ENCODE results near the gene CTSC.
"Not testable (repeated sequence)": the region's sequence is repeated elsewhere in the genome, so short reads cannot be mapped to it uniquely, and the experiment has no call there.

Gene CTSC

DNA sequence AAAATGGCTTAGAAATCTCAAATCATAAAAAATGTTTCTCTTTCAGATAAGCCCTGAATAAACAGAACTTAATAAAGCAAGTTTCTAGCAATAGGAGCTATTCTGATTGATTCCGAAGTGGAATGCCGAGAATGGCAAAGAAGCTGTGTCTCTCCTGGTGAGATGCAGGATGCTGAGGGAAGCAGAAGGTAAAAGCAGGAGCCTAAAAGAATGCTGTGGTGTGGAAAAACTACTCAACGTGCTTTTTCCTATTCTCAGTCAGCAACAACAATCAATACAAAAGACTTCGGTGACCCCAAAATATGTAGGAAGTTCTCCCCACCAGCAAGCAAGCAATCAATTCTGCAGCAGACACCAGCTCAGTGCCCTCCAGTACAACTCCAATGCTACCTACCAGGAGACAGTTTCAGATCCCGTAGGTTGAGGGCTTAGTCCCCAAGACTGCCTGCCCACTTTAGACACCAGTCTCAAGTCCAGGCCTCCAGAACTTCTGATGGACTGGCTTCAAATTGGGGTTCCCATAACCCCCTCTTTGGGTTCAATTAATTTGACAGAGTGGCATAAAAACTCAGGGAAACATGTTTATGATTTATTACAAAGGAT lies 6.6 kb downstream of the CTSC start:
- TF ChIP-seq, protein P1, sequence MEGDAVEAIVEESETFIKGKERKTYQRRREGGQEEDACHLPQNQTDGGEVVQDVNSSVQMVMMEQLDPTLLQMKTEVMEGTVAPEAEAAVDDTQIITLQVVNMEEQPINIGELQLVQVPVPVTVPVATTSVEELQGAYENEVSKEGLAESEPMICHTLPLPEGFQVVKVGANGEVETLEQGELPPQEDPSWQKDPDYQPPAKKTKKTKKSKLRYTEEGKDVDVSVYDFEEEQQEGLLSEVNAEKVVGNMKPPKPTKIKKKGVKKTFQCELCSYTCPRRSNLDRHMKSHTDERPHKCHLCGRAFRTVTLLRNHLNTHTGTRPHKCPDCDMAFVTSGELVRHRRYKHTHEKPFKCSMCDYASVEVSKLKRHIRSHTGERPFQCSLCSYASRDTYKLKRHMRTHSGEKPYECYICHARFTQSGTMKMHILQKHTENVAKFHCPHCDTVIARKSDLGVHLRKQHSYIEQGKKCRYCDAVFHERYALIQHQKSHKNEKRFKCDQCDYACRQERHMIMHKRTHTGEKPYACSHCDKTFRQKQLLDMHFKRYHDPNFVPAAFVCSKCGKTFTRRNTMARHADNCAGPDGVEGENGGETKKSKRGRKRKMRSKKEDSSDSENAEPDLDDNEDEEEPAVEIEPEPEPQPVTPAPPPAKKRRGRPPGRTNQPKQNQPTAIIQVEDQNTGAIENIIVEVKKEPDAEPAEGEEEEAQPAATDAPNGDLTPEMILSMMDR (conservative IDR thresholded peaks at IDR 0.05; ENCODE audit: low read depth, low read length): no peak
- DNase-seq (ENCODE audit: low read depth): no peak
- H3K4me3 ChIP-seq (ENCODE audit: low read length): no peak overlapping the region

DNA sequence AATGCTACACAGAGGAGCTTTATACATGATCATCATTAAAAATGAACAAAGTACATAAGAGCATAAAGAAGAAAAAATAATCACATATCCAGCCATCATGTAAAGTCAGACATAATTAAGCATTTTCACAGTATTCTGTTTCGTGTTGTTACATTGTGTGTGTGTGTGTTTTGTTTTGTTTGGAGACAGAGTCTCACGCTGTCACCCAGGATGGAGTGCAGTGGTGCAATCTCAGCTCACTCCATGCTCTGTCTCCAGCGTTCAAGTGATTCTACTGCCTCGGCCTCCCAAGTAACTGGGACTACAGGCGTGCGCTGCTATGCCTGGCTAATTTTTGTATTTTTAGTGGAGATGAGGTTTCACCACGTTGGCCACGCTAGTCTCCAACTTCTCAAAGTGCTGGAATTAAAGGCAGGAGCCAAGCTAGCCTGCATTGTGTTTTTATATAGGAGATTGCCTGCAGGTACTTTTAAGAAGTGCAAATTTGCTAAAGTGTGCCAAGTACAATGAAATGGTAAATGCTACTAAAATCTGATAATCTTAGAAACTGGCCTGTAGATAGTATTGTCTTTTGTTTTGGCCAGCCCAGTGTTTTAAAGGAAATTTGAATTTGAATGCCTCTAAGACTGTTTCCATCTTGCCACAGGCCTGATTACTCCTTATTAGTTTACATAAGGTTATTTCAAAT lies 7.8 kb downstream of the CTSC start:
- DNase-seq (ENCODE audit: low read depth): no peak
- TF ChIP-seq, protein P1 (conservative IDR thresholded peaks at IDR 0.05; ENCODE audit: low read depth, low read length): no peak
- no peak overlapping the region for H3K4me3 ChIP-seq (ENCODE audit: low read length)

DNA sequence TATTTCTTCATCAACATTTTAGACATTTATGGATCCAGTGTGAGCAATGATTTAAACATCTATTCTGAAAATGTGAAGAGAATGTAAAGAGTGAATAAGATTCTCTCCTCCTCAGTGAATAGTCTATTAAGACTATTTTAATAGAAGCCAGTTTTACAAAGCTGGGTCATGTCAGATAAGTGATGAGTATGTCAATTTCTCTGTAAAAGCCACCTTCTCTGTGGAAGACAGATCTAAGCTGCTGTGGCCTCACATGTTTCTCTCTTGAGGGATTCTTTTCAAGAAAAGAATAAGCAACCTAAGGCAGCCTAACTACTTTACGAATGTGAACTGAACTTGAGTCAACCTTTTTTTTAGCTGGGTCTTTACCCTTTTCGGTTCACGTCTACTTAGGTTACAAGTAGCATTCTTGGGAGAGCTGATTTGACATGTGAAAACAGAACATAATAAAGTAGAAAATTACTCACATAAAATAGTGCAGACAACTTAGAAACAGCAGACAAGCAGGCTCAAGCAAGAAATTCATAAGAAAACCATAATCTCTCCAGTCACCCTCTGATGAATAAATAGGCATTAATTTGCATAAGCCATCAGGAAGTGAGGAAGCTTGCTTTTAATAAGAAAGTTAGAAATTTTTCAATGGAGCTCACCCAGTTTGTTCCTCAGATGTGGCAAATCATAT lies 9.9 kb downstream of the CTSC start:
- no peak for DNase-seq (ENCODE audit: low read depth)
- no peak overlapping the region for H3K4me3 ChIP-seq (ENCODE audit: low read length)
- TF ChIP-seq, protein P1 (conservative IDR thresholded peaks at IDR 0.05; ENCODE audit: low read depth, low read length): no peak

DNA sequence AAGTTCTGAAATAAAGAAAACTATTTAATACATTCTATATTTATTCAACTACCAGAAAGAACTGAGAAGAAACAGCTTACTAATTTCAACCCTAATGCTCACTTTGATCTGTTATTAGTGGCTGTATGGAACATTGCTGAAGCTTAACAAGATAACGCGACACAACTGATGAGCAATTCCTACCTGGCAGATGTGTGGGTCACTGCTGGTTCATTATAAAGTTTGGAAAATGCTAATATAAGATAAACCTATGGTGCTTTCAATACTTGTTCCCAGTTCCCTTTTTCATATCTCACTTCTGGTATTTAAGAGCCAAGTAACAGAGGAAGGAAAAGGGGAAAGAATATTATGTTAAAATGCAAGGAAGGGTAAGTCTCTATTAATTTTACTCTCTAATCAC lies 10.5 kb downstream of the CTSC start:
- no peak for DNase-seq (ENCODE audit: low read depth)
- H3K4me3 ChIP-seq (ENCODE audit: low read length): no peak overlapping the region
- TF ChIP-seq, protein P1 (conservative IDR thresholded peaks at IDR 0.05; ENCODE audit: low read depth, low read length): no peak

DNA sequence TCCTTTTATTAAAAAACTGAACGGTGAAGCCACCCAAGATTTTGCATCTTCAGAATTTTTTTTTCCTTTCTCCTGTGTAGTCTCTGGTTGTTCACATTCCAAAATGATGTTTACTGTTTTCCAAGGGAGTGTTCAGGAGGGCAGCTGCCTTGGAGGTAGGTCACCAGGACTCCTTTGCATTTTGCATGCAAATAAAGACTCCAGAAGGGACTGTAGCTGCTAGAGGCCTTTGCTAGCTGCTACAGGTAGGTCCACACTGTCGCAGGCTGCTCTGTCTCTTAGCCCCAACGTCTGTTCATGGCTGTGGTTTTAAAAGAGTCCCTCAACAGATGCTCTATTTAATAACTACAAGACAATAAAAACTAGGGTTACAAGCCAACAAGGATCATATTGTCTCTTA lies 11.4 kb downstream of the CTSC start:
- no peak overlapping the region for H3K4me3 ChIP-seq (ENCODE audit: low read length)
- DNase-seq (ENCODE audit: low read depth): no peak
- TF ChIP-seq, protein P1 (conservative IDR thresholded peaks at IDR 0.05; ENCODE audit: low read depth, low read length): no peak

DNA sequence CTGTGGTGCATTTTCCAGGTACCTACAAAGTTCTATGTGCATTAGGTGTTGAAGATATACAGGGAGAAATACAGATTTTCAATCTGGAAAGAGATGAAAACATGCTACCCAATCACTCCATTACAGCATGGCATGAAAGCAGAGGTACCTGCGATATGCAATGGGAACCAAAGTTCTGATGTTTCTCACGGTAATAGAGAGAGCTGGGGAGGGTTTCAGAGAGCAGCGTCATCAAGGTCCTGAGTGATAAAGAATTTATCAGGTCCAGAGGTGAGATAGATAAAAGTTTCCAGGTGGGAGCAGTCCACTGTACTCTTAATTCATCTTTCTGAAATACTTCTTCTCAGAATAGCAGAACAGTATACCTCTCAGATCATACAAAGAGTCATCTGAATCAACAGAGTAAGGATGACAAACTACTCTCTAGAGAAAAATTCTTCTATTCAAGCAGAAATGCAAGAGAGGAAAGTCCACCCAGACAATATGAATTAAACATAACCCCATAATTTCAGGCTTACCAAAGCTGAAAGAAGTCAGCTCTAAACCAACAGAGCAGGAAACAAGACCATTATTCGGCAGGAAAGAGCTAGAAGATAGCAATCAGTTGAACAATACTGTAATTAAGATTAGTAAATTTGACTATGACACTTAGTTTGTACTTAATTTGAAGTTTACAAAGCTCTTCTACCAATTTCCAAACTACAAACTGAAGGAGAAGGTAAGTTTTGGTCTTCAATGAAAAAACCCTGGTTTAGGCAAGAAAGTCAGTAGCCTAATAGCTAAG lies 12.8 kb downstream of the CTSC start:
- no peak overlapping the region for H3K4me3 ChIP-seq (ENCODE audit: low read length)
- TF ChIP-seq, protein P1 (conservative IDR thresholded peaks at IDR 0.05; ENCODE audit: low read depth, low read length): no peak

DNA sequence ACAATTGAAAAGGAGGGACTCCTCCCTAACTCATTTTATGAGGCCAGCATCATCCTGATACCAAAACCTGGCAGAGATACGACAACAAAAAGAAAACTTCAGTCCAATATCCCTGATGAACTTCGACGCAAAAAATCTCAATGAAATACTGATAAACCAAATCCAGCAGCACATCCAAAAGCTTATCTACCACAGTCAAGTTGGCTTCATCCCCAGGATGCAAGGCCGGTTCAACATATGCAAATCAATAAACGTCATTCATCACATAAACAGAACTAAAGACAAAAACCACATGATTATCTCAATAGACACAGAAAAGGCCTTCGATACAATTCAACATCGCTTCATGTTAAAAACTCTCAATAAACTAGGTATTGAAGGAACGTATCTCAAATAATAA lies 14.7 kb downstream of the CTSC start:
- DNase-seq (ENCODE audit: low read depth); H3K4me3 ChIP-seq (ENCODE audit: low read length): not testable (repeated sequence)

More for the DNA sequence above, 12.8 kb downstream of the CTSC start:
- DNase-seq (ENCODE audit: low read depth): no peak

DNA sequence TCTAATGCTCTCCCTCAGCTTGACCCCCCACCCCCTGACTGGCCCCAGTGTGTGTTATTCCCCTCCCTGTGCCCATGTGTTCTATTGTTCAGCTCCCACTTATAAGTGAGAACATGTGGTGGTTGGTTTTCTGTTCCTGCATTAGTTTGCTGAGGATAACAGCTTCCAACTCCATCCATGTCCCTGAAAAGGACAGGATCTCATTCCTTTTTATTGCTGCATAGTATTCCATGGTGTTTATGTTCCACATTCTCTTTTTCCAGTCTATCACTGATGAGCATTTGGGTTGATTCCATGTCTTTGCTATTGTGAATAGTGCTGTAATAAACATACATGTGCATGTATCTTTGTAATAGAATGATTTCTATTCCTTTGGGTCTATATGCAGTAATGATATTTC lies 16.1 kb downstream of the CTSC start:
- not testable (repeated sequence) for H3K4me3 ChIP-seq (ENCODE audit: low read length); DNase-seq (ENCODE audit: low read depth)

Data from retinal pigment epithelial cell (primary cell).